NCI-H1105 treated with DMSO at 0.1 percent for 48 hours (cell line): ENCODE results near the gene INO80C.

ENCODE experiments used
- DNase-seq: peaks from one replicate; lab custom pipeline; 2025; lab: John Stamatoyannopoulos, UW

INO80C gene, protein sequence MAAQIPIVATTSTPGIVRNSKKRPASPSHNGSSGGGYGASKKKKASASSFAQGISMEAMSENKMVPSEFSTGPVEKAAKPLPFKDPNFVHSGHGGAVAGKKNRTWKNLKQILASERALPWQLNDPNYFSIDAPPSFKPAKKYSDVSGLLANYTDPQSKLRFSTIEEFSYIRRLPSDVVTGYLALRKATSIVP

DNA sequence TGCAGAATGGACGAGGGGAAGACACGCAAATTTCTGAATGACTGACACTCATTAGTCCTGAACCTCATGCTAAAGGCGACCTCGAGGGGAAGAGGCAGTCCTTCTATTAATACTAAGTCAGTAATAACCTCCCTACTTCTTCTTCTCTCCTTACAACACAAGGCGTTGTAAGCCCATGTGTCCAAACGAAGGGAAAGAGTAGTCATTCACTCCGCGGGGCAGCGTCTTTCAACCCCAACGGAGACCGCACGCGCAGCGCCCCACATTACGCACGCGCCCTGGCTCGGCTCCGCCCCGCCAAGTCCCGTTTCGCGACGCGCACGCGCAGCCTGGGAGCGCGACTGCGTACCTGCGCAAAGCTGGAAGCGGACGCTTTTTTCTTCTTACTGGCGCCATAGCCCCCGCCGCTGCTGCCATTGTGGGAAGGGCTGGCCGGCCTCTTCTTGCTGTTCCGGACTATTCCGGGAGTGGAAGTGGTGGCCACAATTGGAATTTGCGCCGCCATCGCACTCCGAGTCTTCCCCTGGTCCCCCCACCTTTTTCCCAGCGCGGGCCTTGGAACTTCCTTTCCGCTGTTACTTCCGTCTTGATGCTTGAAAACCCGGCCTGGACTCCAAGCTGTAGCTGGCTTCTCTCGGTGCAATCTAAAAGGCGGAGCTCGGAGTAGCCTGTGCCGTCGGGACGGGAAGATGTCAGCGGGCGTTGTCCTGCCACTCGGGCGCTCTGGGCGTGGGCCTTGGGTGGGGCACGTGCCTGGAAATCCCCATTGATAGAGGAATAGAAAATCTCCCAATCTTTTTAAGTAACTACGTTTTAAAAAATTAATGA lies at the start of gene INO80C:
Gene INO80C (minus strand): TSS at position 591 of the 828 bp plus-strand sequence. CDS start 86 bp downstream, at position 505.
- peak; percentile 94 for DNase-seq

DNA sequence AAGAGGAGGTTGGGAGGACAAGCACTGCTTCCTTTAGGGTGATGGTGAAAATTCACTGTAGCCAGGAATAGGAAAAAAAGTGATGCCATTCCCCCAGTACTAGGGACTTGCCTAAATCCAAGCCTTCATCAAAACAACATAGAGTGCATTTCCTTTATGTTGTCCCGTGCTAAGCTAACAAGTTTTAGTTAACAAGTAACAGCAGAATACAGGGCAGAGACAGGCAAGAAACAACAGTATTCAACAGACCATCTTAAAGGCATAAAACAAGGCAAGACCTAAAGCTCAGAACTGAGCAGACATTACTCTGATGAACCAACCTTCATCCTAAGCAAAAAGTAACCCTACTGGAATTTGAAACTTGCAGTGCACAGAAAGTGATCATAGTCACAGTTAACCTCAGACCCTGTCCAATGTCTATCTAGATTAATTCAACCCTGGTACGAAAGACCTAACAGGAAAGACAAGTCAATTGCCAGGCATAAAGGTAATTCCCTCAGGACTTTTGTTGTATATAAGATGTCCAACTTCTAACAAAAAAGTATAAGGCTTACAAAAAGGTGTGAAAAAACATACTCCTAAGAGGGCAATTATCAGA lies 49.3 kb upstream of the INO80C start:
- no peak for DNase-seq

DNA sequence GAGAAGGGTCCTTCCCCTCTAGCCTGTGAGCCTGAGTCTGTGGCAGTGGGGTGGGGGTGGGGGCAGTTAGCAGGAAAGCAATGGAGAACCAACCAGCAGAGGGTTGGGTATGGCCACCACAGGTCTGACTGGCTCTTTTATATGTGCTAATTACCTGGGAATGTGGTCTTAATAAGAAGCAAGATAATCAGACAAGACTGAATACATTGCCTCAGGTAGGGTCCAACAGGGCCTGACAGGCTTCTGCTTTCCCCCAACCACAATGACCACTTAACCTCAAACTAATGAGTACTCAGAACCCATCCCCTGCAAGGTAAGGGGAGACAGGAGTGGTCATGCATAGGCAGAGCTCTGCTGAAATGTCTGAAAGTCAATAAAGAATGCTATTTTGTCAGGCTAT lies 44.6 kb upstream of the INO80C start:
- DNase-seq = no peak

DNA sequence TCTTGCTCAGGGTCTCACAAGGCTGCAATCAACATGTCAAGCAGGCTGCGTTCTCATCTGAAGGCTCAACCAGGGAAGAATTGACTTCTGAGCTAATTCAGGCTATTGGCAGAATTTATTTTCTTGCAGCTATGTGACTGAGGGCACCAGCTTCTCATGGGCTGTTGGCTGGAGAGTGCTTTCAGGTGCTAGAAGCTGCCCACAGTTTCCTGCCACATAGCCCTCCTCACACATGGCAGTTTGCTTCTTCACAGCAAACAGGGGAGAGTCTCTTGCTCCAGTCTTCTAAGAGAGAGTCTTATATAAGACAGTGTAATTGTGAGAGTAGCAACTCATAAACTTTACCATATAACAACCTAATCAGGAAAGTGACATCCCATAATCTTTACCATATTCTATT lies 37.5 kb upstream of the INO80C start:
- DNase-seq = no peak

DNA sequence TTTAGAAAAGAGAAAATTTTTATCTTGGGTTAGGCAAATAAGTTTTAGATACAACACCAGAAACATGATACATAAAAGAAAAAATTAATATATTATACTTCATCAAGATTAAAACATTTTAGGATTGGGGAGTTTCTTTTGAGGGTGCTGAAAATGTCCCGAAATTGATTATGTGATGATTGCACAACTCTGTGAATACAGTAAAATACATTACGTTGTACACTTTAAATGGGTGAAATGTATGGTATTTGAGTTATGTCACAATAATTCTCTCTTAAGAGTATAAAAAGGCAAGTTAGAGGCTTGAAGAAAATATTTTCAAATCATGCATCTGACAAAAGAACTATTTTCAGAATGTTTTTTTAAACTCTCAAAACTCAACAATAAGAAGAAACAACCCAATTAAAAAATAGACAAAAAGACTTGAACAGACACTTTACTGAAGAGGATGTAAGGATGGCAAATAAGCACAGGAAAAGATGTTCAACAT lies 36.2 kb upstream of the INO80C start:
- DNase-seq = no peak

DNA sequence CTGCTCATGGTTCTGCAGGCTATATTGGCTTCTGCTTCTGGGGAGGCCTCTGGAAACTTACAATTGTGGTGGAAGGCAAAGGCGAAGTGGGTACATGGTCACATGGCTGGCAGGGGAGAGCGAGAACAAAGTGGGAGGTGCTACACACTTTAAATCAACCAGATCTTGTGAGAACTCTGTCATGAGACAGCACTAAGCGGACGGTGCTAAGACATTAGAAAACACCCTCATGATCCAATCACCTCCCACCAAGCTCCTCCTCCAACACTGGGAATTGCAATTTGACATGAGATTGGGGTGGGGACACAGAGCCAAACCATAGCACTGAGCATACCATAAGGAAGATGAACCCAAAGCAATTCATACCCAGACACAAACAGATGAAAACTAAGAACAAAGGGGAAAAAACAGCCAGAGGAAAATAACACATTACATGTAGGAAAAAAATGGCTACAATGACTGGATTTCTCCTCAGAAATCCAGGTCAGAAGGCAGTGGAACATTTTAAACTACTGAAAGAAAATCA lies 31.1 kb upstream of the INO80C start:
- no peak for DNase-seq

DNA sequence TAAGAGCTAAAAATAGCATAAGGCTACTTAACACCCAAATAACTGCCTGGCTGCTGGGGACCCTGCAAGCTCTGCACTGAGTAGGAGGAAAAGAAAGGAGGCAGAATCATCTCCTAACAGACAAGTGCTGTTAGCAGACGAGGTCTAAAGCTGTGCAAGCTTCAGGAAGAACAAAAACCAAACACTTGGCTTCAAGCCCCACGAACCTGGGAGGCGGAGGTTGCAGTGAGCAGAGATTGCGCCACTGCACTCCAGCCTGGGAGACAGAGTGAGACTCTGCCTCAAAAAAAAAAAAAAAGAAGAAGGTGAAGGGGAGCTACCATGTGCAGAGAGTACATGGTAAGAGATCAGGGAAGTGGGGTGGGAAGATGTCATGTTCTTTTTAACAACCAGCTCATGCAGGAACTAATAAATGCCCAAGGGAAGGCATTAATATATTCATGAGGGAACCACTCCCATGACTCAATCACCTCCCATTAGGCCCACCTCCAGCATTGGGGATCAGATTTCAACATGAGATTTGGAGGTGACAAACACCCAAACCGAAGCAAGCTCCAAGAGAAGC lies 28.8 kb upstream of the INO80C start:
- no peak for DNase-seq

DNA sequence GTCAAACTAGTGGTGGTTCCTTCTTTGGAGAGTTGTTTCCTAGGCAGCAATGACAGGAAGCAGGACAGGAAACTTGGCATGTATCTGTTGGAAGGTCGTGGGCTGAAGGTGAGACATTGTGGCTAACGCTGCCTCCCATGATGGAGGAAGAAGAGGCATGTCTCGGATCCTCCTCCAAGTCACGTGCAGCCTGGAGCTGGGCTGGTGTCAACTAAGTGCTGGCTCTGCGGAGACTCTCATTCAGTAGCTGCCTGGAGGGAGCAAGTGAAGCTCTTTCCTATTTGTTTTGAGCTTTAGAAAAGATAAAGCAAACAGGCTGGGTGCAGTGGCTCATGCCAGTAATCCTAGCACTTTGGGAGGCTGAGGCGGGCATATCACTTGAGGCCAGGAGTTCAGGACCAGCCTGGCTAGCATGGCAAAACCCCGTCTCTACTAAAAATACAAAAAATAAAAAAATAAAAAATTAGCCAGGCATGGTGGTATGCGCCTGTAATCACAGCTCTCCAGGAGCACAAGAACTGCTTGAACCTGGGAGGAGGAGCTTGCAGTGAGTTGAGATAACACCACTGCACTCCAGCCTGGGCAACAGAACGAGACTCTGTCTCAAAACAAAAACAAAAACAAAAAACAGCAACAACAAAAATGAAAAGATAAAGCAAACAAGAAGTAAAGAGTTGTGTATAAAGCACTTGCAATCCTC lies 28.2 kb upstream of the INO80C start:
- no peak for DNase-seq

DNA sequence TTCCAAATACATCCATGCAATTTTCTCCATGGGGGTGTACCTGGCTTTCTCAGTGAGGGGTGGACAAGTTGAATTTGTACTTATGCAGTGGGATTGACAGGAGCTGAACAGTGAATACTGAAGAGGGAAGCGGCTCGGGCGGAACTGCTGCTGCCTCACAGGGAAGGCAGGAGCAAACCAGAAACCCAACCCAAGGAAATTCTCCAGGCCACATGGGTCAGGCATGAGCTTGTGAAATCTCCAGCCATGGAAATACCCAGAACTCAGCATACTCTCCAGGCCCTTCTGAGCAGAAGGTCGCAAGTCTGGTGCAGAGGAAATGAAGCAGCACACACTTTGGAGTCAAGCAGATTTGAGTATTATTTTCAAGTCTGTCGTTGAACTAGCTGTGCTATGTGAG lies 26.5 kb upstream of the INO80C start:
- no peak for DNase-seq

DNA sequence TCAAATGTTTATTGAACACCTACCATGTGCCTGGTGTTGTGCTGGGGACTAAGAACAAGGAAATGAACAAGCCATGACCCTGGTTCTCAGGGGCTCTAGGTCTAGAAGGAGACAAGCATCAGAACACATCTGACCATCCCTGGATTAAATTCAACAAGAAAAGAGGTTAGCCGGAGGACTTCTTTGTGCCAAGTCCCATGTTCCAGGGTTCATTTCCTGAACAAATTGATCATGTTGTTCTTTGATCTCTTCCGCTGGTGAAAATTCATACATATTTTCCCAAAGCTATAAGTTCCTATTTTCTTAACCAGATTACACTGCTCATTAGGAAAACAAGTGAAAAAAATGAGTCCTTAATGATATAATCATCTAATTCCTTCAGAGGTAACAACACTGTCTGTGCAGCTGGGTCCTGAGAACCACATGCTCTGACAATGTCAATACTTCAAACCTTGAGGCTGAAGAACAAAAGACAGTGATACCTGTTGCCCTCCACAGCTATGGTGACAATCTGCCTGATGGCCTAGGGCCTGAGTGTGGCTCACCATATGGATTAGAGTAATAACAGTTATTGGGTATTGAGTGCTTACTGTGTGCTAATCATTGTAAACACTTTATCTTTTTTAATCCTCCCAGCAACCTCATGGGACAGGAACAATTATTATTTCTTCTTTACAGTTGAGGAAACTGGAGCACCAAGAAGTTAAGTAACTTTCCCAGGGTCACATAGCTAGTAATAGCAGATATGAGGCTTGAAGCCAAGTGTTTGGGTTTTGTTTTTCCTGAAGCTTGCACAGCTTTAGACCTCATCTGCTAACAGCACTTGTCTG lies 24.6 kb upstream of the INO80C start:
- no peak for DNase-seq

DNA sequence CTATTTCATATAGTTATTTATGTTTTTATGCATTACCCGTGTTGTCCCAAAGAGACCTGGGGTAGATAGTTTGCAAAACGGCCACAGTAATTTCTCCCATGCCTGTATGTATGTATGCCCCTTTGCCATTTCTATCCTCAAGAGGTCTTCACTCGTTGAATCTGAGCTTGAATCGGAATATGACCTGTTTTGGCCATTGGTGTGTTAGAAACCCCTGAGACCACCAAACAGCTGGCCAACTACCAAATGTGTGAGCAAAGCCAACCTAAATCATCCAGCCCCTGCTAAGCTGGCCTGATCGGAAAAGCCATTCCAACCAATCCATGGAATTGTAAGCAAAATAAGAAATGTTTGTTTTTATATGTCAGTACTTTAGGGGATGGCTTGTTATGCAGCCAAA lies 23.4 kb upstream of the INO80C start:
- no peak for DNase-seq

DNA sequence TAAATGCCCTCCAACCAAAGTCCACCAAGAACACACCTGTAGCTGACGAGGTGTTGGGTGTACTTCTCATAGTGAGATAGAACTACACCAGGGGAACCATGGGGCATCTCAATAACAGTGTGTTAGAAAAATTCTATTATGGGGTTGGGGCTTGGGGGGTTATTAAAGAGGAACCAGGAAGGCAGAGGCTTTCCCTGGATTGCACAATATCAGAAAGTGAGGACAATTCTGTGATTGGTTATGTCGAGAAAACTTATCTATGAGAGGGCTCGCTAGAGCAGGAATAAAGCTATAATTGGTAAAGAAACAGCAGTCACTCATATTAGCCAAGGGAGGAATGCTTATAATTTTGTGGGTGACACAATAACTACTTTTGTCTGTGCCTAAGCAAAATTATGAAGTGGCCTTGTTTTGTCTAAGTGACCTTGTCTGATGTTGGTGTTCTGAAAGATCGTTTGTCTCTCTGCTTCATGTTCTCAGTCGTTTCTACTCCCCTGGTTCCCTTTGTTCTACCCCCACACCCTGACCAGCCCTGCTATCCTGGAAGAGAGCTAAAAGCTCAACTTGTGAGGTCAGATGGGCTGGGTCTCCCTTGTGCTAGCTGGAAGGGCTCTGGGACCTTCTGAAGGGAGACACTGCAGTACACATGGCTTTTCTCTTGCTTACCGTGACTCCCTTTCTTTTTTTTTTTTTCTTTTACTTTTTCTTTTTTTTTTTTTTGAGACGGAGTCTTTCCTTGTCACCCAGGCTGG lies 21.6 kb upstream of the INO80C start:
- DNase-seq = no peak

DNA sequence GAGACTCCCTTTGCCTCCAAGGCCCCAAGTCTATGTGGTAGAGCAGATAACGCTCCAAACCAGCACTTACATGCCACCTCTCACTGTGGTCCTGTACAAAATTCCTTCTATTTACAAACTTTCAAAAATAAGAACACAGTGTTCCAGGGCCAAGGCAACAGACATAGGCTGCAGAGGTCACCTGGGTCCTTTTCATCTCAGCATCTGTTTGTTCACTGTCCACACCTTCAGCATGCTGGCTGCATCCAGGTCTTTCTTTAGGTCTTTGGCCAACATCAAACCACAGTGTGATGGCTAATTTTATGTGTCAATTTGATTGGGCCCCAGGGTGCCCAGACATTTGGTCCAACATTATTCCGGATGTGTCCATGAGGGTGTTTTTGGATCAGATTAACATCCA lies 20.0 kb upstream of the INO80C start:
- DNase-seq = no peak

DNA sequence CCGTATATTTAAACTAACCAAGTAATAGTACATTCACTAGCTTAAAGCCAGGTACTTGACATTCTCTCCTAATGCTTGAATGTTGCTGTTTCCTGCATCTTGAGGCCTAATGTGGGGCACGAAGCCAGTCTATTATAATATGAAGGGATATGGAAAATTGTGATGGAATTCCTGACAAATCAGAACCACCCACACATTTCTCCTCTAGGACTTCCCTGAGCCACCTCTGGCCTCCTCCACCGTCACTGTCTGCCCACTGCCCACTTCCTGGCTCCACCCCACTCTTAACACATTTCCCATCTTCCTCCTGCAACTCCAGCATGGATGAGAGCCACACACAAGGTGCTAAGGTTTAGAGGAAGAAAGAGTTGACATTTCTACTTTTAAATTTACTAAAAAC lies 19.0 kb upstream of the INO80C start:
- DNase-seq = no peak

DNA sequence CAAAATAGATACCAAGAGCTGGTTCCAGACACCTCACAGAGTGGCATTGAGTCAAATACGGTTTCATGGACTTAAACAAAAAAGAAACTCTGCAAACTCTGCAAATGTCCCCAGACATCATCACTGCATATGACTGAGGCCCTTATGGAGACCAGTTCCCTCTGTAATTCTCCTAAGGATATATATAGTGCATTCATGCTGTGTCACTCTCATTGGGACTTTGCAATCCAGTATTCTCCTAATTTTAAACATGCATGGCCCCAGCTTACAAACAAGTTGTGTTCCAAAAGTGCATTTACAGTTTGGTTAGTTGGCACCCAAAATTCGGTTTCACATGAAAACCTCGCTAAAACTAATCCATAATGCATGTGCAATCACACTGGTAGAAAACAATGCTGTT lies 18.6 kb upstream of the INO80C start:
- DNase-seq = no peak

DNA sequence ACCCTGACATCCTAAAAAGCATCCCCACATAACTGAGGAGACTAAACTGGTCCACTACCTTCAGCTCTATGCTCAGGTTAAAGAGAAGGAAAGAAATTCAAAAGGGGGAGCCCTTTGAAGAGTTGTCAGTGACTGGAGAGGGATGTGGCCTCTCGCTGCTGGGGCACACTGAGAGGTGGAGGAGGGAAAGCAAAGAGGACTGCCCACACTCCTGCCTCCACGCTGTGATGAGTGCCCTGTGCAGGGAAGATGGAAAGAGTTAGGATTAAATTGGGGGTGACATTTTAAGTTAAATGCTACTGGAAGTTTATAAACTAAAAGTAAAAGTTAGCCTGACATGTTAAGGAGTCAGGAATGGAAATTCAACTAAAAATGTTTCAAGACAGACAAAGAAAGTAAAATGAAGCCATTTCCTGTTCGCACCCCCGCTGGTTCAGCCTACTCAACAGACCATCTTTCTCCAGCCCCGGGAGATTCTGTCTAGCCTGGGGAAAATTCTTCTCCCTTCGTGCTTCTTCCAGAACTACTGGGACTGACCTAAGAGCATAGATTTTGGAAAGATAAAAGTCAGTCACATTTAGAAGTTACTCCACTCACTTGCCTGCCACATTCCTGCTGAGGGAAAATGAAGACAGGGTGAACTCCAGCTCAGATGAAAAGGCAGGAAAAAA lies 17.8 kb upstream of the INO80C start:
- DNase-seq = no peak

DNA sequence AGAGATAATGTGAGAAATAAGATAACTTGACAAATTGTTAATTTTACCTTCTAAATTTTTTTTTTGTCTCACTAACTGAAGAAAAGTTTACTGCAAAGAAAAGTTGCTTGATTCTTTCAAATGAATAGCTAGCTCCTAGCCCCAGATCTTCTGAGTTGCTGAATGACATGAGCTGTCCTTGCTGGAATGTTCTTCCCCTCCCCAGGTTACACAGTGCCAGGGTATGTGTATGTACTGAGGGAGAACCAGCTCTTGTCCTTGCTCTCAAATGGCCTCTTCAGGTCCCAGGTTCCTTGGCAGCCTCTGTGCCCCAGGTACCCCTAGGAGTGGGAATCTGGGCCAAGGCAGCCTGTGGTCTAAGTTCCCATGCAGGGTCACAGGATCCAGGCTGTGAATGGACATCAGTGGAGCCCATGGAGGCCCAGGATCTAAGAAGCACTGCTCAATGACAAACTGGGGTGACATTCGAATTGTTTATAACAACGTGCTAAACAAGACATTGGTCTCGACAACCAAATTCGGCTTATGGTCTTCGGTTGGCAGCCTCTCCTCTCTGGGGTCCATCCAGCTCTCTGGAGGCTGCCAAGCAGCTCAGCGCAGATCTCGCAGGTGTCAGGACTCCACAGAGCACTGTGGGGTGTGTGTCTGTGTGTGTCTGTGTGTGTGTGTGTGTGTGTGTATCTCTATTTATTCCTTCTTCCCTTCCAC lies 17.1 kb upstream of the INO80C start:
- DNase-seq = no peak

DNA sequence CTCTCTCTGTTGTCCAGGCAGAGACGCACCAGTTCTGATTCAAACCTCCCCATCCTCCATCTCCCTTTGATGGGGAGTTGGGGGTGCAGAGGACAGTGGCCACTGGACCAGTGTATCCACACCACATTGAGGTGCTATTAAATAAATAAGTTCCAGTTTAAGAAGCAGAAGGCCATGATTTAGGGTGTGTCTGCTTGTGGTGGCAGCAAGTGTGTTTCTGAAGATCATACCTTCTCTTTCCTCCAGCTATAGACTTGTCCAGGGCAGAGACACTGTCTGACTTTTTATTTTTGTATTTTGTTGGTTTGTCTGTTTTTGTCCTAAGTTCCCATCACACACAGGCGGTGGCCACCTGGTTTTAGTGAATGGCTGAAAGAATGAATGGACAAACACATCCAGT lies 16.5 kb upstream of the INO80C start:
- no peak for DNase-seq
